Measurements from ENCODE around the gene STYXL2. TPM values are rescaled to one million over a fixed set of nuclear protein-coding genes. Genes with fewer than 3 reads are reported as not detected.

Gene STYXL2
- total RNA-seq, result 0.38 TPM
- not detected for polyA plus RNA-seq (ENCODE audit: insufficient read depth, low read depth, low replicate concordance)
- long read RNA-seq, donor 1, result 0 reads
- long read RNA-seq, donor 2, result 0 reads
- long read RNA-seq, donor 3, result 0 reads
- long read RNA-seq, donor 4, result 0 reads
- long read RNA-seq, donor 5, result 0 reads
- long read RNA-seq, donor 6, result 0 reads
- long read RNA-seq, donor 7, result 0 reads
- long read RNA-seq, donor 8, result 0 reads
- long read RNA-seq, donor 9, result 0 reads
- long read RNA-seq, donor 10, result 0 reads

DNA sequence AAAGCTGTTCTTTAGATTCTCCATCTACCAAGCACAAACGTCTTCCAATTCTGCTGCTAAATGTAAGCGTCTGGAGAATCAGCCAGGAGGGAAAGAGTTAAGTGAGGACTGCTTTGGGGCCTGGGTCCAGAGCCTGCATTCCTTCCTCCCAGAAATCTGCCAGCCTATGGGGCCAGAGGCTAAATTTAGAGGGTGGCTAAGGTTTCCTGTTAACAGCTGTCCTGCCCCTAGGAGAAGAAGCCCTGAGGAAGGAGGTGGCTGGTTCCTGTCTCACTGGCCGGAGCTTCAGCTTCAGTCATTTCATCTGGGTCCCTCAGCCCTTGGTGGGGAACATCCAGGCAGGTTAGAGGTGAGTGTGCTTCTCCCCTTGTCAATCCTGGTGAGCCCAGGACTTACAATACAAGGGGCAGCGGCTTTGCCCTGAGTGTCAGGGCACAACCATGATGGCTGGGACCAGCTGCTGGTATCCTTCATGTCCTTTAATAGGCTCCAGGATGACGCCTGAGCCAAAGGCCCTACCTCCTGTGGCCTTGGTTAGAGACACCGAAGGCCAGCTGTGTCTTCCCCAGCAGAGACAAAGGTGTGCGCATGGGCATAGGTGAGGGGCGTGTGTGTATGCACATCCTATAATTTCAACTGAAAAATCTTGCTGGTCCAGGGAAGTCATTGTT lies at the start of gene STYXL2:
Gene STYXL2 (plus strand): TSS at position 230 of the 671 bp plus-strand sequence. CDS start 775 bp downstream, outside the sequence.
- Histone ChIP-seq H3K9me3 (ENCODE audit: control insufficient read depth in 2 of 3, insufficient read depth in 1 of 3, low read length in 3 of 3) (peaks cover 0 to 8% (median 0%) of the 10 kb centered on the region in 3 donors), H3K9ac (ENCODE audit: low read length in 3 of 3) (no peak within 1 kb of the TSS), H3K36me3 (ENCODE audit: control insufficient read depth in 2 of 3, insufficient read depth in 3 of 3, low read length in 3 of 3) (no peaks in the 10 kb centered on the region), H3K4me3 (ENCODE audit: low read length in 3 of 3) (no peak within 1 kb of the TSS), H3K4me1 (ENCODE audit: control insufficient read depth in 2 of 3, insufficient read depth in 2 of 3, low read depth in 1 of 3, low read length in 3 of 3) (no peaks in the 10 kb centered on the region), H3K27me3 (ENCODE audit: control insufficient read depth, insufficient read depth, low read length) (no peaks in the 10 kb centered on the region), H3K27ac (ENCODE audit: low read depth in 2 of 2, low read length in 2 of 2) (no peak within 1 kb of the TSS)
- intact Hi-C loops (cut with DNase I), result no loop called here
- TF ChIP-seq CTCF (IDR thresholded peaks at IDR 0.05; ENCODE audit: borderline replicate concordance, extremely low read depth, insufficient read depth), result no peak
- no peak for DNase-seq
- no peak for FAIRE-seq

DNA sequence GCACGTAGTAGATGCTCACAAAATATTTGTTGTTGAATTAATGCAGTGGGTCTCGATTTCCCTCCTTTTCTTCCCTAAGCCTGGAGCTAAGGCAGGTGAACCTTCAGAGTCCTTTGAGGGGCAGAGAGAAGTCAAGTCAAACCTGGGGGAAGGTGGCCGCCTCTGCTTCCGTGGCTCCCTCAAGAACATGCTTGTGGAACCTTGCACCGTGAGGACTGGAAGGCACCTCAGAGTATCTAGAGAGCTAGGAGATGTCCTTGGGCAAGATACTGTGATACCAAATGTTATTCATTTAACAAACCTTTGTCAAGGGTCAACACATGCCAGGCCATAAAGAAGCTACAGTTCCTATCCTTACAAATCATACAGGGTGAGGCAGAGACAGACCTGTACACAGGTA lies 42.0 kb upstream of the STYXL2 start:
- DNase-seq, result no peak
- H3K9ac ChIP-seq (ENCODE audit: low read length in 3 of 3), result no peak overlapping the region
- H3K27me3 ChIP-seq (ENCODE audit: control insufficient read depth, insufficient read depth, low read length), result no peaks in the 10 kb centered on the region
- no peaks in the 10 kb centered on the region for H3K4me1 ChIP-seq (ENCODE audit: control insufficient read depth in 2 of 3, insufficient read depth in 2 of 3, low read depth in 1 of 3, low read length in 3 of 3)
- no peaks in the 10 kb centered on the region for H3K9me3 ChIP-seq (ENCODE audit: control insufficient read depth in 2 of 3, insufficient read depth in 1 of 3, low read length in 3 of 3)
- no peak overlapping the region for H3K27ac ChIP-seq (ENCODE audit: low read depth in 2 of 2, low read length in 2 of 2)
- H3K36me3 ChIP-seq (ENCODE audit: control insufficient read depth in 2 of 3, insufficient read depth in 3 of 3, low read length in 3 of 3), result no peaks in the 10 kb centered on the region
- FAIRE-seq, result no peak
- intact Hi-C loops (cut with DNase I), result loop anchor here (10.0 kb wide), 1 partner anchor 137 kb away; no protein-coding TSS in a partner anchor
- H3K4me3 ChIP-seq (ENCODE audit: low read length in 3 of 3), result no peak overlapping the region
- no peak for TF ChIP-seq CTCF (IDR thresholded peaks at IDR 0.05; ENCODE audit: borderline replicate concordance, extremely low read depth, insufficient read depth)

DNA sequence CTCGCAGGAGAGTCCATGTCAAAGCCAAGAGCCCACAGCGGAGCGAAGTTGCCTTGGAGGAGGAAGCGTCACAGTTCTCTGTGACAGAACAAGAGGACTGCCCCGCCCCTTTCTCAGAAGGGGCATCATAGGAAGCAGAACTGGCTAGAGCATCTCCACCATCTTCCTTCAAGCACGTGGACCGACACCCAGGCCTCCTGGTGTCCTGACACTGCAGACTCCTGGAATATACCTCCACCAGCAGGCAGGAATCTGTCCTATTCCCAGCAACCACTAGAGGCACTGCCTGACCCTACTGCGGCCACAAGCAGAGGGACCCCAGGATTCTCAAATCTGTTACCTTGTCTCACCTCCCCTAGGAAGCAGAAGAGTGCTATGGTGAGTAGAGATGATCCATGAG lies 41.5 kb upstream of the STYXL2 start:
- H3K4me1 ChIP-seq (ENCODE audit: control insufficient read depth in 2 of 3, insufficient read depth in 2 of 3, low read depth in 1 of 3, low read length in 3 of 3), result no peaks in the 10 kb centered on the region
- FAIRE-seq (no peak), DNase-seq (peak in 1 of 5 donors; percentile 29)
- H3K9ac ChIP-seq (ENCODE audit: low read length in 3 of 3), result no peak overlapping the region
- H3K4me3 ChIP-seq (ENCODE audit: low read length in 3 of 3), result no peak overlapping the region
- no peaks in the 10 kb centered on the region for H3K27me3 ChIP-seq (ENCODE audit: control insufficient read depth, insufficient read depth, low read length)
- H3K27ac ChIP-seq (ENCODE audit: low read depth in 2 of 2, low read length in 2 of 2), result no peak overlapping the region
- H3K9me3 ChIP-seq (ENCODE audit: control insufficient read depth in 2 of 3, insufficient read depth in 1 of 3, low read length in 3 of 3), result no peaks in the 10 kb centered on the region
- H3K36me3 ChIP-seq (ENCODE audit: control insufficient read depth in 2 of 3, insufficient read depth in 3 of 3, low read length in 3 of 3), result no peaks in the 10 kb centered on the region
- TF ChIP-seq CTCF (IDR thresholded peaks at IDR 0.05; ENCODE audit: borderline replicate concordance, extremely low read depth, insufficient read depth), result peak; percentile 42
- intact Hi-C loops (cut with DNase I), result loop anchor here (10.0 kb wide), 1 partner anchor 138 kb away; no protein-coding TSS in a partner anchor

Data from kidney (tissue), 22 donors.